COLO829 (cell line): ENCODE results near the gene TRA2B.
A peak's percentile ranks its signal among the peaks of the same experiment; 100 is the strongest.

Source experiments
- DNase-seq: peaks from one replicate; pipeline ENCODE4 v3.0.0; 2012; ENCODE audit warnings: low spot score

TRA2B gene

GRCh38 chr3:185950728-185951127 is 12.9 kb upstream of the TRA2B start:
- no peak for DNase-seq

GRCh38 chr3:185949515-185949914 is 11.7 kb upstream of the TRA2B start:
- no peak for DNase-seq

- DNase-seq, result no peak
These were observed 10.5 kb upstream of the TRA2B start for GRCh38 chr3:185948292-185948691.

GRCh38 chr3:185943760-185944106 is 5.9 kb upstream of the TRA2B start:
- no peak for DNase-seq

GRCh38 chr3:185942907-185943759 is 5.3 kb upstream of the TRA2B start:
- peak; percentile 82 for DNase-seq

- DNase-seq, result no peak
These were observed 4.6 kb upstream of the TRA2B start for GRCh38 chr3:185942396-185942795.

- DNase-seq, result no peak
These were observed 3.1 kb upstream of the TRA2B start for GRCh38 chr3:185940951-185941350.

GRCh38 chr3:185939721-185940120 is 1.9 kb upstream of the TRA2B start:
- DNase-seq, result no peak

GRCh38 chr3:185936814-185937688 is 763 bp downstream of the TRA2B start:
- DNase-seq, result peak; percentile 76

- DNase-seq, result no peak
These were observed 1.6 kb downstream of the TRA2B start for GRCh38 chr3:185936273-185936629.

GRCh38 chr3:185935465-185936272 is 2.1 kb downstream of the TRA2B start:
- no peak for DNase-seq

GRCh38 chr3:185934767-185935464 is 2.9 kb downstream of the TRA2B start:
- no peak for DNase-seq

- DNase-seq, result no peak
These were observed 3.6 kb downstream of the TRA2B start for GRCh38 chr3:185934174-185934557.

- no peak for DNase-seq
These were observed 4.2 kb downstream of the TRA2B start for GRCh38 chr3:185933374-185934173.

- no peak for DNase-seq
These were observed 5.8 kb downstream of the TRA2B start for GRCh38 chr3:185931777-185932612.

GRCh38 chr3:185930393-185931107 is 7.3 kb downstream of the TRA2B start:
- DNase-seq, result no peak

- DNase-seq, result no peak
These were observed 8.3 kb downstream of the TRA2B start for GRCh38 chr3:185929192-185930151.

GRCh38 chr3:185928496-185928895 is 9.3 kb downstream of the TRA2B start:
- no peak for DNase-seq
